ENCODE data around the gene HS2ST1.
"Not testable (repeated sequence)": the region's sequence is repeated elsewhere in the genome, so short reads cannot be mapped to it uniquely, and the experiment has no call there.

The HS2ST1 gene

GRCh38 chr1:86957221-86957620 lies 42.8 kb downstream of the HS2ST1 start:
- no peak for ATAC-seq
- no peak for TF ChIP-seq ZFP3 (CRISPR knock-in tag; IDR thresholded peaks at IDR 0.05)
- no peak for TF ChIP-seq TSHZ2 (CRISPR knock-in tag; IDR thresholded peaks at IDR 0.05)
- no peak for TF ChIP-seq OSR1 (CRISPR knock-in tag; IDR thresholded peaks at IDR 0.05)
- TF ChIP-seq TCF4 (CRISPR knock-in tag; IDR thresholded peaks at IDR 0.05; ENCODE audit: borderline replicate concordance), result no peak
- no peak for TF ChIP-seq ARNTL (CRISPR knock-in tag; IDR thresholded peaks at IDR 0.05; ENCODE audit: borderline replicate concordance, low read depth)

GRCh38 chr1:86960548-86960947 lies 46.1 kb downstream of the HS2ST1 start:
- TF ChIP-seq PPARA (CRISPR knock-in tag; IDR thresholded peaks at IDR 0.05; ENCODE audit: borderline replicate concordance) (no peak), TSHZ2 (CRISPR knock-in tag; IDR thresholded peaks at IDR 0.05) (no peak), ZFP30 (CRISPR knock-in tag; IDR thresholded peaks at IDR 0.05) (no peak), OSR1 (CRISPR knock-in tag; IDR thresholded peaks at IDR 0.05) (no peak), PATZ1 (CRISPR knock-in tag; IDR thresholded peaks at IDR 0.05; ENCODE audit: borderline replicate concordance) (no peak), POU6F1 (CRISPR knock-in tag; IDR thresholded peaks at IDR 0.05; ENCODE audit: borderline replicate concordance, low read depth) (no peak), ZFP3 (CRISPR knock-in tag; IDR thresholded peaks at IDR 0.05) (no peak), TCF4 (CRISPR knock-in tag; IDR thresholded peaks at IDR 0.05; ENCODE audit: borderline replicate concordance) (no peak), ISL1 (CRISPR knock-in tag; IDR thresholded peaks at IDR 0.05) (no peak)
- no peak for ATAC-seq

- not testable (repeated sequence) for ATAC-seq
Observed at GRCh38 chr1:86963841-86964240, 49.4 kb downstream of the HS2ST1 start.

- peak; percentile 86 for ATAC-seq
- TF ChIP-seq ZNF8 (CRISPR knock-in tag; IDR thresholded peaks at IDR 0.05) (no peak), ARNTL (CRISPR knock-in tag; IDR thresholded peaks at IDR 0.05; ENCODE audit: borderline replicate concordance, low read depth) (no peak), ZC3H10 (CRISPR knock-in tag; IDR thresholded peaks at IDR 0.05) (no peak), TCF4 (CRISPR knock-in tag; IDR thresholded peaks at IDR 0.05; ENCODE audit: borderline replicate concordance) (no peak), ZFP3 (CRISPR knock-in tag; IDR thresholded peaks at IDR 0.05) (no peak), ZNF565 (CRISPR knock-in tag; conservative IDR thresholded peaks at IDR 0.05; ENCODE audit: low read depth) (no peak), GLIS3 (CRISPR knock-in tag; IDR thresholded peaks at IDR 0.05) (no peak), TOX (CRISPR knock-in tag; IDR thresholded peaks at IDR 0.05; ENCODE audit: borderline replicate concordance) (no peak), CSRNP3 (CRISPR knock-in tag; IDR thresholded peaks at IDR 0.05) (no peak), TSHZ2 (CRISPR knock-in tag; IDR thresholded peaks at IDR 0.05) (no peak), BACH2 (CRISPR knock-in tag; IDR thresholded peaks at IDR 0.05; ENCODE audit: borderline replicate concordance) (no peak), OSR1 (CRISPR knock-in tag; IDR thresholded peaks at IDR 0.05) (no peak), POU6F1 (CRISPR knock-in tag; IDR thresholded peaks at IDR 0.05; ENCODE audit: borderline replicate concordance, low read depth) (no peak), ZNF70 (CRISPR knock-in tag; IDR thresholded peaks at IDR 0.05) (no peak)
Observed at GRCh38 chr1:86965012-86965826, 50.8 kb downstream of the HS2ST1 start.

Measured in SK-N-SH treated with all-trans-retinoic acid at 6 μM for 48 hours (cell line).